IPS-18a (cell line): ENCODE measurements around the gene AOPEP.

Source experiments
- H3K27ac ChIP-seq: one replicate; pipeline ENCODE4 v1.5.1; 2013; ENCODE audit warnings: low read length
- H3K27me3 ChIP-seq: one replicate; pipeline ENCODE4 v1.6.1; 2013; ENCODE audit warnings: mild to moderate bottlenecking, low read length; ENCODE audit not compliant: control insufficient read depth, insufficient read depth
- H3K36me3 ChIP-seq: one replicate; pipeline ENCODE4 v1.6.1; 2013; ENCODE audit warnings: low read depth, low read length; ENCODE audit not compliant: control insufficient read depth
- H3K4me1 ChIP-seq: one replicate; pipeline ENCODE4 v1.6.1; 2013; ENCODE audit warnings: low read depth, low read length; ENCODE audit not compliant: control insufficient read depth
- H3K4me3 ChIP-seq: one replicate; pipeline ENCODE4 v1.5.1; 2013; ENCODE audit warnings: low read length
- H3K9ac ChIP-seq: one replicate; pipeline ENCODE4 v1.6.1; 2013; ENCODE audit warnings: mild to moderate bottlenecking, low read length, moderate library complexity
- H3K9me3 ChIP-seq: one replicate; pipeline ENCODE4 v1.6.1; 2013; ENCODE audit warnings: low read depth, low read length; ENCODE audit not compliant: control insufficient read depth

Gene AOPEP

DNA sequence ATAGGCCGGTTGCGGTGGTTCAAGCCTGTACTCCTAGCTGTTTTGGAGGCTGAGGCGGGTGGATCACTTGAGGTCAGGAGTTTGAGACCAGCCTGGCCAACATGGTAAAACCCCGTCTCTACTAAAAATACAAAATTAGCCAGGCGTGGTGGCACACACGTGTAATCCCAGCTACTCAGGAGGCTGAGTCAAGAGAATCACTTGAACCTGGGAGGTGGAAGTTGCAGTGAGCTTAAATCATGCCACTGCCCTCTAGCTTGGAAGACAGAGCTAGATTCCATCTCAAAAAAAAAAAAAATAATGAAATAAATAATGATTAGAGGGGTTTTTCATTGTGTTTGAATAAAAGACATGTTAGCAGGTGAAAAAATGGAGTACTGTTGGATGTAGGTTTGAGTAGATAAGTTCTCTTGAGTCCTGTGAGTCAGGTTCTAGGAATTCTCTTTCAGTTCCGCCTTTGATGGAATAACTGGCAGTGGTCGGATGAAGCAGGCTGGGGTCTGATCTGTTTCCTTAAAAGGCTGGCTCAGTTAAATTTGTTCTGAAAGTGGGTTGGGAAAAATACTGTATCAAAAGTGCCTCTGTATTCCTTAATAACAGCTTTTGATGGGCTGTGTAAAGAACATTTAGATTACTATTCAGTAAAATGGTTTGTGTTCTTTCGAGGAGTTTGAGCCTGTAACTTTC is 73.2 kb downstream of the AOPEP start:
- H3K9me3 ChIP-seq: no peaks in the 10 kb centered on the region
- no peaks in the 10 kb centered on the region for H3K4me1 ChIP-seq
- H3K27ac ChIP-seq: no peak overlapping the region
- no peaks in the 10 kb centered on the region for H3K27me3 ChIP-seq
- H3K36me3 ChIP-seq: no peaks in the 10 kb centered on the region
- no peak overlapping the region for H3K9ac ChIP-seq
- no peak overlapping the region for H3K4me3 ChIP-seq

DNA sequence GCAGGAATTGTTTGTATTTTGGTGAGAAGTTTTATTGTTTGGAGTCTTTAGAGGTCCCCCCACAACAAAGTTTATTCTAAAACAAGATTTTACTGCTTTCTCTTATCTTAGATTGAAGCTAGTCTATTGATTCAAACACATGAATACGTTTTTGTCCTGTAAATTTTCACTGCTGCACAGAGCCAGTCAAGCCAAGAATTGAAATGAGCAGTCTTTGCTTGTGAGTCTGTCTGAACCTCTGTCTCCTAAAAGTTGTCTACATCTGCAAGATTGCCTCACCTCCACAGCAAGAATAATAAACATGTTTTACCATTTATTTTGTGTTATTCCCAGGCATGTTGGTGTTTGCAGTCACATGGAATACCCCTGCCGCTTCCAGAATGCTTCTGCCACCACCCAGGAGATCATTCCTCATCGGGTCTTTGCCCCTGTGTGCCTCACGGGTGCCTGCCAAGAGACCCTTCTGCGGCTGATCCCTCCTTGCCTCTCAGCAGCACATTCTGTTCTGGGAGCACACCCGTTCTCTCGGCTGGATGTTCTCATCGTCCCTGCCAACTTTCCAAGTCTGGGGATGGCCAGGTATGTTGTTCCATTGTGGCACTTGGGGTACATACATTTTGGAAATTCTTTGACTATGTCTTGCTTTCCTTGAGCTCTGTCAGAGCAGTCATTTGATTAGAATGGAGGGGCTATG is 74.1 kb downstream of the AOPEP start:
- Histone ChIP-seq H3K36me3 (no peaks in the 10 kb centered on the region), H3K27me3 (no peaks in the 10 kb centered on the region), H3K4me1 (no peaks in the 10 kb centered on the region), H3K9ac (no peak overlapping the region), H3K9me3 (no peaks in the 10 kb centered on the region), H3K4me3 (no peak overlapping the region), H3K27ac (no peak overlapping the region)

DNA sequence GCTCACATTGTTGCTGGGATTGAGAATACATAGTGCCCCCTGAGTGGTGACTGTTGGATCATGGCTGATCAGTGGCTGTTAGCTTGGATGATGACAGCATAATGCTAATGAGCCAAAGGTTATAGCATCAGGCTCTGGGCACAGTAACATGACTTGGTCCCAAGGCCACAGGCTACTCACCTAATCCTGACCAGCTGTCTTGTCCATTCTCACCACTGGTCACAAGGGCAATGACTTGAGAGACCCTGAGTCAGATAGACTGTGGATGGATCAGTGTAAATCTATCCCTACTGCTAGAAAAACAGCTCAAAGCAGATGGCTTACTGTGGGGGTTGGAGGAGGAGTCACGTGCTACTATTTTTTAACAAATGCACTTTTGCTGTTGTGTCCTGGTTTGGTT is 74.7 kb downstream of the AOPEP start:
- H3K27ac ChIP-seq: no peak overlapping the region
- no peak overlapping the region for H3K4me3 ChIP-seq
- H3K4me1 ChIP-seq: peaks cover 4% of the 10 kb centered on the region
- no peak overlapping the region for H3K9ac ChIP-seq
- H3K27me3 ChIP-seq: no peaks in the 10 kb centered on the region
- H3K9me3 ChIP-seq: no peaks in the 10 kb centered on the region
- H3K36me3 ChIP-seq: no peaks in the 10 kb centered on the region

DNA sequence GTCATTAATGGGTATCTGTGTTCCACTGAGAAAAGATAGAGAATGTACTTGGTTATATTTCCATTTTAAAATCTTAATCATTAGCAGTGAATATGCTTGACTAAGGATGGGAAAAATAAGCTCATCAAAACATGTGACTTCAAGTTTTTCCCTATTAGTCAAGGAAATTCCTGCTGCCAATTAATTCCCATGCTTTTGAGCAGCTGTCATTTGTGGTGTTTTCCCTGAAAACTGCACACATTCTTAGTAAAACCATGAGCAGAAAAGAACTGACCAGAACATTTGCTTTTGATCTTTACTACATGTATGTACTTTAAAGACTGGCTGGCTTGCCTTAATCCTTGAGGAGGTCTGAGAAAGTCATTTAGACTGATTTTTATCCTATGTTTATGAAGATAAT is 75.2 kb downstream of the AOPEP start:
- Histone ChIP-seq H3K9me3 (no peaks in the 10 kb centered on the region), H3K27ac (no peak overlapping the region), H3K4me3 (no peak overlapping the region), H3K27me3 (no peaks in the 10 kb centered on the region), H3K9ac (no peak overlapping the region), H3K36me3 (no peaks in the 10 kb centered on the region), H3K4me1 (peaks cover 4% of the 10 kb centered on the region)

DNA sequence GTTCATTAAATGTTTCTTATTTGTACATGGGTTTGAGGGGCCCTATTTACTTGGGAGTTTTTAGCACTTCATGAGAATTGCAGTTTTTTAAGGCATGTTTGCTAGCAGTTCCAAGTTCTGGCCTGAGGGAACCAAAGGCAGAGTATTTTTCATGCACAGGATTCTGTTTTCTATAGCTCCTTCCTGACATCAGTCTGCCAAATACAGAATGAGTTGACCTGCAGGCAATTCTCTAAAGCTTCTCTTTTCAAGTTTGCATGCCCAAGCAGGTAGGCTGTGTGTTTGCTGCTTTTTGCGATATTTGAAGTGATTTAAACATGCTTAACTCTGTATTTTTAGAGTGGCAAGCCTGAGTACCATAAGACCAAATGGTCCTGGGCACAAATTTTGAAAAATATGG is 75.8 kb downstream of the AOPEP start:
- Histone ChIP-seq H3K4me3 (no peak overlapping the region), H3K36me3 (no peaks in the 10 kb centered on the region), H3K9ac (no peak overlapping the region), H3K4me1 (peaks cover 4% of the 10 kb centered on the region), H3K27me3 (no peaks in the 10 kb centered on the region), H3K27ac (no peak overlapping the region), H3K9me3 (no peaks in the 10 kb centered on the region)

DNA sequence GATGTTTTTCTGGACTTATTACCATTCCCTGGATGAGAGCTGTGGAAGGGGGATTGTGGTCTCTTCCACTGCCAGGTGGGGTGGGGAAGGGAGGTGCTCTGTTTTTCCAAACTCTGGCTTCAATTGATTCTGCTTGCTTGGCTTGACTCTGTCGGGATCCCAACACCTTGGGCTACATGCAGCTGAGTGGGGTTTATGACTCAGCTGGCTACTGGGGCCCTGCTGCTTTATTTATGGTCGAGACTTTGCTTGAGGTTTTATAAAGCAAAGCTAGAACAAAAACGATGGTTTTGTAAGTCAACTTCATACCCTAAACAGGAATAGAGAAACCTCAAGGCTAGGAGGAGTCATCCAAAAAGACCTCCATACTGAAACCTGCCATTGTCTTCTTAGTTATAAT is 76.3 kb downstream of the AOPEP start:
- no peaks in the 10 kb centered on the region for H3K36me3 ChIP-seq
- no peak overlapping the region for H3K27ac ChIP-seq
- no peak overlapping the region for H3K4me3 ChIP-seq
- H3K9ac ChIP-seq: no peak overlapping the region
- peaks cover 4% of the 10 kb centered on the region for H3K4me1 ChIP-seq
- H3K27me3 ChIP-seq: no peaks in the 10 kb centered on the region
- H3K9me3 ChIP-seq: no peaks in the 10 kb centered on the region

DNA sequence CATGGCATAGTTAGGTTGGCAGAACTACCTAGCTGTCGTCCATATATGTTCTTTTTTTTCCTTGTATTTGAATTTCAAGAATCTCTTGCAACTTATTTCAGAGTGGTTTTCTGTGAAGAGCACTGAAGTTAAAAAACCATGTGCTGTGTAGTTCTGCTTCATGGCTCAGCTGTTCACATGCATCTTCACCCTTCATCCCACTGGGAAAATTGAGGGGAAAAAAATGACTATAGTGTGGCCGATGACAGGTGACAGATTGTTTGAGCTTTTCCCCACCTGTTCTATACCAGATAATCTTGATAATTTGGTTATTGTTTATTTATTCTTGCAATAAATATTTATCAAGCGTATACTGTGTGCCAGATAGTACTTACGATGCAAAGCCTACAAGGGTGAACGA is 77.8 kb downstream of the AOPEP start:
- H3K27ac ChIP-seq: no peak overlapping the region
- peaks cover 4% of the 10 kb centered on the region for H3K4me1 ChIP-seq

DNA sequence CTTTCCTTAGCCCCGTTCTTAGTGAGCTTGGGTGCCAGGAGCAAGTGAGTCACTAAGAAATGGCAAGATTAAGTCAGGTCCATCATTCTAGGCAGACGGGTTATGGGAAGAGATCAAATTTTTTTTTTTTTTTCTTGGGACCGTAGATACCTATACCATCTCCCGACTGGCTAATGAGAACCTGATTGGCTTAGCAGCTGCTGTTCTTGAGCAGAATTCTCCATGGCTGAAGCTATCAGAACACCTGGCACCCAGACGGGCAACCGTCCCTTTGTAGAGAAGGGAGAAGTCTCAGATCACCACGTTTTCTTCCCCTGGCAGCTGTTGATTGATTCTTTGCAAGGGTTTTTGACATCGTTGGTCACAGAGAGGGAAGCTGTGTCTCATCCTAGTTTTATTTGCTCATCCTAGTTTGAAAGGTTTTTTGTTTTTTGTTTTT is 78.6 kb downstream of the AOPEP start:
- Histone ChIP-seq H3K9me3 (no peaks in the 10 kb centered on the region), H3K4me1 (peaks cover 4% of the 10 kb centered on the region), H3K27me3 (no peaks in the 10 kb centered on the region), H3K4me3 (no peak overlapping the region), H3K9ac (no peak overlapping the region), H3K36me3 (no peaks in the 10 kb centered on the region), H3K27ac (no peak overlapping the region)

More for the DNA sequence above, 77.8 kb downstream of the AOPEP start:
- Histone ChIP-seq H3K9ac (no peak overlapping the region), H3K4me3 (no peak overlapping the region), H3K9me3 (no peaks in the 10 kb centered on the region), H3K36me3 (no peaks in the 10 kb centered on the region), H3K27me3 (no peaks in the 10 kb centered on the region)

DNA sequence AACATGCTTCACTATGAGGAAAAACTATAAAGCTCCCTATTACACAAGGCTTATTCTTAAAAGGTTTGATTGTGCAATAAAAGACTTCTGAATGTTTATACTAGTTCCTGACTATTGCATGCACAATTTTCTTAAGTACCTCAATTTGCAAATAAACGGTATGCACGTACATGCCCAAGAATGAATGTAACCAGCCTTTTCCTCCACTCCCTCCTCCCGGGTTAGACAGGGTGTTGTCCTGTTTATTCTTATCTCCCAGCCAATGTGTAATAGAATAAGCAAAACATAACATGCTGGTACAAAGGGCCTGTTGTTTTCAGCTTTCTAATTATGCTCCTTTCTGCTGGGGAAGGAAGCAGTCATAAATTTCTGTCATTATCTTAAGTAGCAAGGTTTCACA is 79.1 kb downstream of the AOPEP start:
- Histone ChIP-seq H3K27ac (no peak overlapping the region), H3K4me1 (peaks cover 4% of the 10 kb centered on the region), H3K9ac (no peak overlapping the region)

DNA sequence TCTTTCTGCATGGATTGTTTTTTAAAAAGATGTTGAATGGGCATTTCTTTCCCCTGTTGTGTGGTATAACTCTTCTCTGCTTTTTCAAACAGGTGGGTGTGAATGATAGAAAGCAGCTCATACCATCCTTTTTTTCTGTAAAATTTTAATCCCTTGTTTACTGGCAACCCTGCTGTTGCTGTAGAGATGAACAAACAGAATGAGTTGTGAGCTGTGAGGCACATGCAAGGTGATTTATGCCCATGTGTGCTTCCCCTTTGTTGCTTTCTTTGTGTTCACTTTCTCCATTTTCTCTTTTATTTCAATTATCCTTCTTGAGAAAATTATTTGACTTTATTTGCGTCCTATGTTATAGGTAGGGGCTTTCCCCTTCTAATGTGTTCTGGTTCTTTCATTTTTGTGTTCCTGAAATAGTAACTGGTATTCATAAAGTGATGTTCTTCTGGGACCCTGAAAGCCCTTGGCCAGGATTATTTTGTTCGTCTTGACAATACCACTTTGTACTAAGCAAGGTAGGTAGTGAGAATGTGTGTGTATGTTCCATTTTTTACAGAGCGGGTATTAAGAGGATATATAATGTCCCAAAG is 79.9 kb downstream of the AOPEP start:
- Histone ChIP-seq H3K9me3 (no peaks in the 10 kb centered on the region), H3K4me3 (no peak overlapping the region), H3K27me3 (no peaks in the 10 kb centered on the region), H3K4me1 (peaks cover 4% of the 10 kb centered on the region), H3K36me3 (no peaks in the 10 kb centered on the region), H3K9ac (no peak overlapping the region), H3K27ac (no peak overlapping the region)

More for the DNA sequence above, 79.1 kb downstream of the AOPEP start:
- Histone ChIP-seq H3K27me3 (no peaks in the 10 kb centered on the region), H3K9me3 (no peaks in the 10 kb centered on the region), H3K36me3 (no peaks in the 10 kb centered on the region), H3K4me3 (no peak overlapping the region)

DNA sequence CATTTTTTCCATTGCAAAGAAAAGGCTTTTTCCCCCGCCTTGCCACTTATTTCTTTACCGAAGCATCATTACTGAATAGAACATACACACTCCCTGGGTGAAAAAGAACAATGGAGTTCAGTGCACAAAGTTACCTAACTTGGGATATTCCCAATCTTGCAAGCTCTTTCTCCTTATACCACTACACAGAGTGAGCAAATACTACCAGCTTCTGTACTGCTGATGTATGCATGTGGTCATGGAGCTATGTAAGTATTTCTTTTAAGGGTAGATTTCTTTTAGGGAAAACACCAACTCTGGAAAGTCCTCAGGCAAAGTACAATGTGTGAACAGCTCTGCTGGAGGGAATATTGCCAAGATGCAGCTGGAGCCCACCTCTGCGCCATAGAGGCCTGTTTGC is 81.1 kb downstream of the AOPEP start:
- Histone ChIP-seq H3K9ac (no peak overlapping the region), H3K4me1 (peaks cover 4% of the 10 kb centered on the region), H3K36me3 (no peaks in the 10 kb centered on the region), H3K4me3 (no peak overlapping the region), H3K27ac (no peak overlapping the region), H3K9me3 (no peaks in the 10 kb centered on the region), H3K27me3 (no peaks in the 10 kb centered on the region)
